Stimulated activated naive CD8-positive, alpha-beta T cell treated with anti-CD3 and anti-CD28 coated beads, Interleukin-15, Interleukin-2, amounts not matched to agents 100 ng/mL and 50 ng/mL, for 24 hours (primary cell): ENCODE measurements around the gene DHFR.
"Not testable (repeated sequence)": the region's sequence is repeated elsewhere in the genome, so short reads cannot be mapped to it uniquely, and the experiment has no call there.

Experiments
- H3K27ac Mint-ChIP-seq: one replicate; pipeline ENCODE4 v1.8.0; 2021; ENCODE audit warnings: mild to moderate bottlenecking, mixed read lengths
- H3K27me3 Mint-ChIP-seq: one replicate; pipeline ENCODE4 v1.8.0; 2021; ENCODE audit warnings: mixed read lengths
- H3K36me3 Mint-ChIP-seq: one replicate; pipeline ENCODE4 v1.8.0; 2021; ENCODE audit warnings: low read depth, mixed read lengths
- H3K4me1 Mint-ChIP-seq: one replicate; pipeline ENCODE4 v1.8.0; 2021; ENCODE audit warnings: low read depth, mixed read lengths
- H3K4me3 Mint-ChIP-seq: one replicate; pipeline ENCODE4 v1.8.0; 2021; ENCODE audit warnings: mild to moderate bottlenecking, mixed read lengths
- H3K9me3 Mint-ChIP-seq: one replicate; pipeline ENCODE4 v1.8.0; 2021; ENCODE audit warnings: mixed read lengths

Gene DHFR

DNA sequence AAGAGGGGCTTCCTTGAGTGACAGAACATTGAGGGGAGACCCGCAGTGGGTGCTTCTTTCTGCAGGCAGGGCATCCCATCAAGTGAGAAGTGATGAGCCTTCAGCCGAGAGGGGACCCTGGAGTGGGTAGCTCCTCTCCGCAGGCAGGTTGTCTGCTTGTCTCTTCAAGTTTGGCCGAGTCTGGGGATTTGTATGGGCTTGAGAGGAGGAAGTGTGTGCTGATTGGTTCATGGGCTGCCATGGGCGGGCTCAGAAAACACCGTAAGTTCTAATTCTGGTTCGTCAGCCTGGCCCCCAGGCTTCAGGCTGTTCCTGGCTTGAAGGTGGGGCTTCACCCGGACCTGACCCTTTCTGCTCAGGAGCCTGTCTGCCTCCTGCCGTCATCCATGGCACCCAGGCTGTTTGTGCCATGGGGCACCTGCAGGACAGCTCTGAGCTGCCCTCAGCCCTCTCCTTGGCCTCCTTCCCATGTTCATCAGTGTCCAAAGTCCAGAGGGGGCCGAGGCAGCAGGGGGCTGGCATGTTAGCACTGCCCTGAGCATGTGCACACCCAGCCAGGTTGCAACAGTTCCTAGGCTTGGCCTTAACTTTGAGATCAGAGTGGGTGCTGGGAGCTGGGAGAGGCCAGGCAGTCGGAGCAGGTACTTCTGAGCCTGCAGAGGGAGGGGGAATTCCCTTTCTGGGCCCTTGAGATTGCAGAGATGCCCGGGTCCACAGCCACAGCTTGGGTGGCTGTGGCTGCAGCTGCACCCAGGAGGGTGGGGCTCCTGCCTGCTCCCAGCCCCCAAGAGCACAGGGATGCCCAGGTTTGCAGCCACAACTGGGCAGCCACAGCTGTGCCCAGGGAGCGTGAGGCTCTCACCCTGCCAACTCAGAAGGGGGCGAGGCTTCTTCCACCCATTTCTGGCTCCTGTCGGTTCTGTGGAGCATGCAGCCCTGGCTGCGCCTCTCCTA, 13.5 kb upstream of the DHFR start:
- Mint-ChIP-seq H3K36me3 (peaks cover 69% of the 10 kb centered on the region), H3K4me1 (peaks cover 11% of the 10 kb centered on the region), H3K27me3 (no peaks in the 10 kb centered on the region), H3K27ac (no peak overlapping the region), H3K9me3 (no peaks in the 10 kb centered on the region), H3K4me3 (no peak overlapping the region)

DNA sequence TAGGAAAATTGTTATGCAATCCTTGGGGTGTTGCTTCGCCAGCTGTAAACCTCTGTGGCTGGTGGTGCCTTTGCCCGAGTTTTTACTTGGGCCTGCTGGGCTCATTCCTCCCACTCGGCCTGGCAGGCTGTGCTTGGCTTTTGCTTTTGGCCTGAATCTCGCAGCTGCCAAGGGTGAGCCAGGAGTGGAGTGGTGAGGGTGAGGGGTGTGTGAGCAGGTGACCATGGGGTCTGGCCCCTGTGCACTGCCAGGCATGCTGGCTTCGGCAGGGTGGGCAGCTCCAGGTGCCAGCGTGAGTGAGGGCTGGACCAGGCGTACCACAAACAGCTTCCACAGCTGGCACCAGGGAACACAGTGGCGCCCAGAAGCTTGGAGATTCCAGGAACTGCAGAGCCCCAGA, 12.6 kb upstream of the DHFR start:
- H3K4me1 Mint-ChIP-seq: peaks cover 15% of the 10 kb centered on the region
- H3K9me3 Mint-ChIP-seq: no peaks in the 10 kb centered on the region
- H3K36me3 Mint-ChIP-seq: peaks cover 68% of the 10 kb centered on the region
- no peak overlapping the region for H3K27ac Mint-ChIP-seq
- no peak overlapping the region for H3K4me3 Mint-ChIP-seq
- no peaks in the 10 kb centered on the region for H3K27me3 Mint-ChIP-seq

GRCh38 chr5:80665057-80665456, 10.3 kb upstream of the DHFR start:
- H3K9me3 Mint-ChIP-seq: no peaks in the 10 kb centered on the region
- H3K27me3 Mint-ChIP-seq: no peaks in the 10 kb centered on the region
- no peak overlapping the region for H3K27ac Mint-ChIP-seq
- peaks cover 70% of the 10 kb centered on the region for H3K36me3 Mint-ChIP-seq
- peaks cover 28% of the 10 kb centered on the region for H3K4me1 Mint-ChIP-seq
- H3K4me3 Mint-ChIP-seq: no peak overlapping the region

- H3K27ac Mint-ChIP-seq: no peak overlapping the region
- no peaks in the 10 kb centered on the region for H3K27me3 Mint-ChIP-seq
- H3K4me3 Mint-ChIP-seq: no peak overlapping the region
- H3K9me3 Mint-ChIP-seq: no peaks in the 10 kb centered on the region
- peaks cover 85% of the 10 kb centered on the region for H3K36me3 Mint-ChIP-seq
- peaks cover 36% of the 10 kb centered on the region for H3K4me1 Mint-ChIP-seq
Measured at GRCh38 chr5:80662108-80662507, 7.3 kb upstream of the DHFR start.

DNA sequence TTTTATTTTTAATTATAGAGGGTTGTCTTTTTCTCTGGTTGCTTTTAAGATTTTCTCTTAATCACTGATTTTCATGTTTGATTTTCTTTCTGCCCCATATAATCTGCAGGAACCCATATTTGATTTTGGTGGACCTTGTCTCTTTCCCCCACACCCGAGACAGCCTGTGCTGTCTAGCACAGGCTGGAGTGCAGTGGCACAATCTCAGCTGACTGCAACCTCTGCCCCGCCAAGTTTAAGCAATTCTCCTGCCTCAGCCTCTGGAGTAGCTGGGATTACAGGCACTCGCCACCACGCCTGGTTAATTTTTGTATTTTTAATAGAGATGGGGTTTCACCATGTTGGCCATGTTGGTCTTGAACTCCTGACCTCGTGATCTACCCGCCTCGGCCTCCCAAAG, 5.9 kb upstream of the DHFR start:
- H3K27ac Mint-ChIP-seq, H3K27me3 Mint-ChIP-seq, H3K4me3 Mint-ChIP-seq, H3K9me3 Mint-ChIP-seq: not testable (repeated sequence)
- Mint-ChIP-seq H3K36me3 (peaks cover 84% of the 10 kb centered on the region), H3K4me1 (peaks cover 45% of the 10 kb centered on the region)

GRCh38 chr5:80659106-80659505, 4.3 kb upstream of the DHFR start:
- Mint-ChIP-seq H3K36me3 (peaks cover 71% of the 10 kb centered on the region), H3K4me1 (peaks cover 50% of the 10 kb centered on the region), H3K9me3 (no peaks in the 10 kb centered on the region), H3K4me3 (no peak overlapping the region), H3K27me3 (no peaks in the 10 kb centered on the region), H3K27ac (no peak overlapping the region)

DNA sequence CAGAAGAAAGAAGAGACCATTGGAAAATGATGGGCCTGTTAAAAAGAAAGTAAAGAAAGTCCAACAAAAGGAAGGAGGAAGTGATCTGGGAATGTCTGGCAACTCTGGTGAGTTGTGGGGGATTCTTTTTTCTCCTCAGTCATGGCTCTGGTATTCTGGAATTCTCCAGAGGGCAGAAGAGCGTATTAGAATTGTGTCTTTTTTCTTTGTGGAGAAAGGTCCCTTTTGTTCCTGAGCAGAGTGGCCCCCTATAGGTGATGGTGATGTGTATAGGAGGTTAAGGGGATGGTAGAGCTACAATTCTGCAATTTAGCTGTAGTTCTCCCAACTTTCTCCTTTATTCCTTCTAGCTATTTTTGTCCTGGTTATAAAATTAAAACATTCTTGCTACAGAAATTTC, 1.6 kb upstream of the DHFR start:
- Mint-ChIP-seq H3K27me3 (no peaks in the 10 kb centered on the region), H3K4me3 (peak overlapping the region; percentile 87), H3K36me3 (peaks cover 62% of the 10 kb centered on the region), H3K4me1 (peaks cover 42% of the 10 kb centered on the region), H3K9me3 (no peaks in the 10 kb centered on the region), H3K27ac (peak overlapping the region; percentile 94)

- H3K4me1 Mint-ChIP-seq: peaks cover 37% of the 10 kb centered on the region
- H3K27me3 Mint-ChIP-seq: no peaks in the 10 kb centered on the region
- peak overlapping the region; percentile 94 for H3K27ac Mint-ChIP-seq
- peak overlapping the region; percentile 87 for H3K4me3 Mint-ChIP-seq
- no peaks in the 10 kb centered on the region for H3K9me3 Mint-ChIP-seq
- peaks cover 50% of the 10 kb centered on the region for H3K36me3 Mint-ChIP-seq
Measured at GRCh38 chr5:80655231-80655774, 520 bp upstream of the DHFR start.

GRCh38 chr5:80654054-80654390, 761 bp downstream of the DHFR start:
- Mint-ChIP-seq H3K27ac (peak overlapping the region; percentile 84), H3K36me3 (peaks cover 38% of the 10 kb centered on the region), H3K9me3 (no peaks in the 10 kb centered on the region), H3K4me1 (peaks cover 32% of the 10 kb centered on the region), H3K27me3 (no peaks in the 10 kb centered on the region), H3K4me3 (peak overlapping the region; percentile 87)

DNA sequence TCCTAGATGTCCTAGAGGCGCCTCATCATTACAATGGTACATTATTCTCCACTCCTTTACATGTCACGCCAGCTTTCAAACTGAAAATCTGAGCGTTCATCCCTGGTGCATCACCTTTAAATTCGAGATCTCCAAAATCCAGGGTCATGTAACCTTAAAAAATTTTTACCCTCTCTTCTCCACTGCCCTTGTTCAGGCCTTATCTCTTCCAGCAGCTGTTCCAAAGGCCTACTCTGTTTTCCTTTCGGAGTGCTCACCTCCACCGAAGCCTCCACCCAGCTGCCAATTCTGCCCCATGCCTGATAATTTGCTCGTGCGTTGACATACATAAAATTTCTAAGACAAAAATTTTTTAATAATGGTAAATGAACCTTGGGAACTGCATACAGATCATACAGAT, 1.3 kb downstream of the DHFR start:
- Mint-ChIP-seq H3K36me3 (peaks cover 39% of the 10 kb centered on the region), H3K27ac (peak overlapping the region; percentile 84), H3K4me1 (peaks cover 32% of the 10 kb centered on the region), H3K27me3 (no peaks in the 10 kb centered on the region), H3K9me3 (no peaks in the 10 kb centered on the region), H3K4me3 (peak overlapping the region; percentile 87)

DNA sequence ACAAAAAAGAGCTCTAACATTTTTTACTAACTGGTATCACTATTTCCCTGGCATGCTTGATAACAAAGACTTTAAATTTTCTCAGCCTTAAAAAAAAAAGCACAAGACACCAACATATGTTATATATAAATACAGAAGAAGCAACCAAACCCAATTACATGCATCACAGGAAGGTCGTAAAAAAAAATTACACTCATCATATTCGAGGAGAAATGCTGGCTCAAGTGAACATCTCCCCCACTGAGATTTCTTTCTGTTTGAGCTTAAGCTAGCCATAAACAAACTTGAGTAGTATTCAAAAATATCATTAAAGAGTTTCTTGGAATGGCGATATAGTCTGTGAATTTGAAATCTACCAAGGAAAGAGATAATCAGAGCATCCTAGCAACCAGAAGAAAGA, 7.9 kb downstream of the DHFR start:
- Mint-ChIP-seq H3K27me3 (no peaks in the 10 kb centered on the region), H3K27ac (no peak overlapping the region), H3K36me3 (peaks cover 60% of the 10 kb centered on the region), H3K4me3 (no peak overlapping the region), H3K4me1 (peaks cover 3% of the 10 kb centered on the region), H3K9me3 (no peaks in the 10 kb centered on the region)

DNA sequence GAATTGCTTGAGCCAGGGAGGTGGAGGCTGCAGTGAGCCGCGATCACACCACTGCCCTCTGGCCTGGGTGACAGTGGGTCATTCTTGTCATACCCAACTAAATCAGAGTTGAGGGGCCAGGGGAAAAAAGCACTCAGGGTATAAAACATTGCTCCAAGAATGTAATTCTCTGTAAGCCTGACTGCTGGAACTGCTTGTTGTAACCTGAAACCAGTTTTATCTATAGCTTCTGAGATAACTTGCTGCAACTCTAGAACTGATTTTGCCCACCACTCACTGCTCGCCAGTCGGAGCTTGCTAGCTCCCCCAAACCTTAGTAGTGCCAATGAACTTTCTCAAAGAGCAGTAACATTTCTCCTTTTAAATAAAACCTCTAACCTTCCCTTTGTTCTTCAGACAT, 9.9 kb downstream of the DHFR start:
- H3K4me3 Mint-ChIP-seq: no peak overlapping the region
- no peak overlapping the region for H3K27ac Mint-ChIP-seq
- H3K36me3 Mint-ChIP-seq: peaks cover 79% of the 10 kb centered on the region
- peaks cover 3% of the 10 kb centered on the region for H3K4me1 Mint-ChIP-seq
- H3K9me3 Mint-ChIP-seq: no peaks in the 10 kb centered on the region
- H3K27me3 Mint-ChIP-seq: no peaks in the 10 kb centered on the region

DNA sequence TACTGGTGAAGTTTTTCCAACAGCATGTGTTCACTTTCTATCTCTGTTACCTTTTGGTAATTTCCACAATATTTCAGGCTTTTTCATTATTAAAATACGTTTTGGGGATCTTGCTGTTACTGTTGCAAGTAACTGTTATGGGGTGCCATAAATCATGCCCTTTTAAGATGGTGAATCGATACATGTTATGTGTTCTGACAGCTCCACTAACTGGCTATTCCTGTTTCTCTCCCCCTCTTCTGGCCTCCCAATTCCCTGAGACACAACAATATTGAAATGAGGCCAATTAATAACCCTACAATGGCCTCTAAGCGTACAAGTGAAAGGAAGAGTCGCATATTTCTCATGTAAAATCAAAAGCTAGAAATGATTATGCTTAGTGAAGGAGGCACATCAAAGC, 13.4 kb downstream of the DHFR start:
- H3K27ac Mint-ChIP-seq: no peak overlapping the region
- no peak overlapping the region for H3K4me3 Mint-ChIP-seq
- H3K4me1 Mint-ChIP-seq: peaks cover 4% of the 10 kb centered on the region
- peaks cover 85% of the 10 kb centered on the region for H3K36me3 Mint-ChIP-seq
- no peaks in the 10 kb centered on the region for H3K27me3 Mint-ChIP-seq
- H3K9me3 Mint-ChIP-seq: no peaks in the 10 kb centered on the region

DNA sequence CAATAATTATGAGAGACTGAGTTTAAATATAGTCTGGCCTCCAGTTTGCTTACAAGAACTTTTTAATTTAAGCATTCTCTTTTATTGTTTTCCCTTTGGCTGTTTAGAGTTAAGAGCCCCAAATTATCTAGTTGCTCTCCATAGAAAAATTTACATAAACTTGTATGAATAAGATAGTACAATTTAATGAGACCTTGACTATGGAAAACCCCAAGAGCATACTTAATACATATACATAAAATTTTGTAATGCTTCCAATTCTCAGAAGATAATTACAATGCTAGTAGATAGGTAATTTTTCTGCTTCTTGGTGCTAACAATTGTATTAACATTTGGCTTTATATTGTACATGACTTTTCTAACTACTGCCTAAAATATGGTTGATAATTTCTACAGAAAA, 20.6 kb downstream of the DHFR start:
- no peaks in the 10 kb centered on the region for H3K9me3 Mint-ChIP-seq
- peaks cover 15% of the 10 kb centered on the region for H3K4me1 Mint-ChIP-seq
- H3K36me3 Mint-ChIP-seq: peaks cover 86% of the 10 kb centered on the region
- peak overlapping the region; percentile 21 for H3K27ac Mint-ChIP-seq
- no peaks in the 10 kb centered on the region for H3K27me3 Mint-ChIP-seq
- H3K4me3 Mint-ChIP-seq: no peak overlapping the region

DNA sequence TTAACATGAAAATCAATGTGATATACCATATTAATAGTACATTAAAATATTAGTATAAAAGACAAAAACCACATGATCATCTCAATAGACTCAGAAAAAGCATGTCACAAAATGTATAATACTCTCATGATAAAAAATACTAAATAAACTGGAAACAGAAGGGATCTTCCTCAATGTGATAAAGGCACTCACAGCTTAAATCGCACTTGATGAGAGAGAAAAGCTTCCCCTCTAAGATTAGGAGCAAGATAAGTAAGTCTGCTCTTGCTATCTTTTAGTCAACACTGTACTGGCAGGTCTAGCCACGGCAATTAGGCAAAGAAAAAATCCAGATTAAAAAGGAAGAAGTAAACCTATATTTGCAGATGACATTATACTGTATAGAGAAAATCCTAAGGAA, 22.1 kb downstream of the DHFR start:
- Mint-ChIP-seq H3K4me1 (peaks cover 11% of the 10 kb centered on the region), H3K27me3 (no peaks in the 10 kb centered on the region), H3K36me3 (peaks cover 74% of the 10 kb centered on the region), H3K9me3 (no peaks in the 10 kb centered on the region), H3K4me3 (no peak overlapping the region), H3K27ac (no peak overlapping the region)
